ENCODE data around the gene LAMB4.

LAMB4 gene

DNA sequence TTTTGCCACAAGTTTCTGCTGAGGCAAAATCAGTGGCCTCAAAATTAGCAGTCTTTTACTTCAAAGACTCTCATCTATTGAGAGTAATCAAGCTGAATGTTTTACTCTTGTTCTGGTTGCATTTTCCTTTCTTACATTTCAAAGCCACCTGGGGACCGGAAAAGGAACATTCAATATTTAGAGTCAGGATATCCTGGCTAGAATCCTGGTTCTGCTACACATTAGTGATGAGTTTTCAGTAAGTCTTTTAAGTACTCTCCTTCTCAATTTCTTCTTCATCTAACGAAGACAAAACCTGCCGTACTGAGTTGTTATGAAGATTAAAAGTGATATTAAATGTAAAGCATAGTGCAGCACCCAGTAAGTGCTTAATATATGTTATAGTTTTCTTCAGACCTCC lies 52.5 kb downstream of the LAMB4 start:
- DNase-seq, result no peak

DNA sequence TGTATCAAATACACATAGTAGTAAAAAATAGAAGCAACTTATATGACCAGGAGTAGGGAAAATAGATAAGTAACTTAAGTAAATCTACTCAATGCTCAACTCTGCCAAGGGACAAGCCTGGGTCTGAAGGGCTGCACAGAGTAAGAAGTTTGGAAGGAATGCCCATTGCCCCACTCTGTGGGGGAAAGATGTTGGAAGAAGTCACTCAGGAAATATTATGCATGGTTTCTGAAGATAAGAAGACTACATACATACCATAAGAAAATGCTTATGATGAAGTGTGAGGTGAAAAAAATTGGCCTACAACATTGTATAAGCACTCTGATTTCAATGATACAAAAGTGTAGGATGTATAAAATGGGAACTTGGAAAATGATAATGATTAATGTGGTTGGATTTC lies 54.0 kb downstream of the LAMB4 start:
- DNase-seq, result no peak

DNA sequence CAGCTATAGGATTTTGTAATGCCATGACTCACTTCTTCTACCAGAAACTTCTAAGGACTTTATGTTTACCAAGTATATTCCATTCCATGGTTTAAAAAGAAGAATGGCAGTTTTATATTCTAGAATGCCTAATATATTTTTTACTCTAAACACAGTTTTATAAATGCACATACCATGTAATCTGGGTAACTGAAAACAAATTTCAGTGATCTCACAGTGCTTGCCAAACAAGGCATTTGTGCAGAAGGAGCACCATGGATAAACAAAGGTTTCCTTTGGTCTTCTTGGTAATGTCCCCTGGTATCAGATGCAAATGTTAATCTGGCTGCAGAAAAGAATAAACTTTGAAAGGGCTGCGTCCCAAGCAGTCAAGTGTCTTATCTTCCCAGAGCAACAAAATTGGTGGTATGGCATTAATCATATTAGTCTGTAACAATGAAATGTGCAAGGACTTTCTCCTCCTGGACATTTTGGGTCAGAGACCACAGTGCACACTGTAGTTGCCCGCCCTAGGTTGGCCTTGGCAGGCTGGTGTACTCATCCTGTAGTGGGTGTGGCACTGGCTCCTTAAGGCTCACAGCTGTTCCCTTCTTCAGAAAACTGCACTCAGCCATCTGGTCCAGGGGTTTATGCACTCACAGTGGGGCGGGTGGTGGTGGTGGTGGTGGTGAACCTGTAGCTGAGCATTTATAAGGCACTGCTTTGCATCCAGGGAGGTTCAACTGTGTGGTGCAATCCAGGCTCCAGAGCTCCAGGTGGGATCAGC lies 56.7 kb downstream of the LAMB4 start:
- DNase-seq, result no peak

DNA sequence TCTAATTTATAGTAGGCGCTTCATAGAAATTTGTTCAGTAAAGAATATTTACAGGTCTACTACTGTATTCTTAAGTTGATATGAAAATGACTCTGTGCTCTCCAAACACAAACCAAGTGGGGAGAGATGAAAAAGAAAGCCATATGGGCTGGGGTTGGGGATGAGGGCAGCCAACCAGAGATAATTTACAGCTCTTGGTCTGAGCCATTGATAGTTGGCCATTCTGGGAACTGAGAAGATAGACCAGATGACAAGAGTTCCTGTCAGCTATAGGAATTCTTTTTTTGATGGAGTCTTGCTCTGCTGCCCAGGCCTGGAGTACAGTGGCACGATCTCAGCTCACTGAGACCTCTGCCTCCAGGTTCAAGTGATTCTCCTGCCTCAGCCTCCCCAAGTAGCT lies 57.4 kb downstream of the LAMB4 start:
- no peak for DNase-seq

DNA sequence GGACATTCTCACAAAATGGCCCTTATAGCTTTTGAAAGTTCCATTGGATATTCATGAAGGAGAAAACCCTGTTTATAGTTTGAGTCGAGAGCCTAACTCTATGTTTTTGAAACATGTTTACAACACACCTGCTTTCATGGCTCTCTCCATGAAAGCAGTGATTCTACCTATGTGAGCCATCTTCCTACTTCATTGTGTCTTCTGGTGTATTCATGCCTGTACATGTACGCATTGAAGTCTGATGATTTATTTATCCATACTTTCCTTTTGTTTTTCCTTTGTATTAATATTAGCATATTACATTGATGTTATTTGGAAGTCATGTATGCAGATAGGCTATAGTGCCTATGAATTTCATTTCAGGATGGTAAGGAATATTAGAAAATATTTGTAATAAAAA lies 58.0 kb downstream of the LAMB4 start:
- no peak for DNase-seq

DNA sequence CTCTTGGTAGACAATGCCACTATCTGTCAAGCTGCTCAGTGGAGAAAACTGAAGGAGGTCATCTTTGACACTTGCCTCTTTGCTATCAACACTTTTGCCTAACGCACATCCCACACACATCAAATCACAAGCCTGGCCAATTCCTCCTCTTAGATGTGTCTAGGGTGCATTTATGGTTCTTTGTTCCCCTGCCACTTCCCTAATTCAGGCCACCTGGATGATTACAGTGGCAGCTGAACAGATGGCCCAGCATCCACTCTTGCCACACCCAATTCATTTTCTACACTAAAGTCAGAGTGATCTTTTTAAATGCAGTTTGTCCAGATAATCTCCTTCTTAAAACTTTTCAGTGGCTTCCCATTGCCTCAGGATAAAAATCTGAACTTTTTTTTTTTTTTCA lies 58.6 kb downstream of the LAMB4 start:
- no peak for DNase-seq

DNA sequence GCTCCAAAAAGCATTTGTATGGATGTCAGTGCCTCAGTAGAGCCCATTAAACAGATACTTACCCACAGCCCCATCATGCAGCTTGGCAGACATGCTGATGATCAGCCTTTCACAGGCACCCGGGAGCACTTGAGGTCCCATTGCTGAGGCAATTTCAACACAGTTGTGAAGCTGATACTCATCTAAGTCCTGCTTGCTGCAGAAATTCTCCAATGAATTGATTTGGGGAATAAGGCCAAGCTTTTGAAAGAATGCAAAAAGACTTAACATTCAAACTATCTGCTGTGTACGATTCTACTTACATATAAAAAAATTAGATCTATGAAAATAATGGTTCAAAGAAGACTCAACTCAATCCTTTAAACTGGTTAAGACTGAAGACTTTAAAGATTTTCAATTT lies 60.5 kb downstream of the LAMB4 start:
- DNase-seq, result no peak

DNA sequence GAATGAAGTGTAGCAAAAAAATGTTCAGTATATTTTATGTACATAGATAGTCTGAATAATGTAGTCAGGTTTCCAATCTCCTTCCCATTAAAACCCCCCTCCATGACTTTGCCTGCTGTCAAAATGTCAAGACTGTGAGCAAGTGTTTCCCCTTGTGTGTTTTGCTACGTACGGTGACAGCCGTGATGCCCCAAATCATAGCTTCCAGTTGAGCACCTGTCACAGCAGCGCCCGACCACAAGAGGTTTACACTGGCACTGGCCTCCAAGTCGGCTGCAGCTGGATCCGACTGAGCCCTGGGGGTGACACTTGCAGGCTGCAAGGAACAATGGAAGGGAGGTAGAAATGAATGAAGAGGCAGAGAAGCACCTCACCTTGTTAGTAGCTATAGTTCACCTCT lies 62.3 kb downstream of the LAMB4 start:
- peak; percentile 9 for DNase-seq

DNA sequence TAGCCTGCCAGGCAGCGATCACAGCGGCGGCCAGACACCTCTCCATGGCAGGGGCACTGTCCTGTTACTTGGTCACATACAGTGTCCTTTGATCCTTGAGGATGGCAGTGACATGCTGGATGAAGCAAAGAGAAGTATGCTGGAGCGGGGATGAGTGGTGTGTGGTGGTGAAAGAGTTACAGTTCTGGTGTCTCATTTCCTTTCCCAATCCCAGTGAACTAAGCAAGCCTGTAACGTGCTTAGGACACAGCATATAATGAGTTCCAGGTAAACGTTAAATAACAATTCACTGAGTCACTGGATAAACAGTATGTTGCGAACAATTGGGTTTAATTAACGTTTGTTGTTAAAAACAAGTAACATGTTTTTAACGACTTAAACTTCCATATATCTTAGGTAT lies 63.7 kb downstream of the LAMB4 start:
- no peak for DNase-seq

DNA sequence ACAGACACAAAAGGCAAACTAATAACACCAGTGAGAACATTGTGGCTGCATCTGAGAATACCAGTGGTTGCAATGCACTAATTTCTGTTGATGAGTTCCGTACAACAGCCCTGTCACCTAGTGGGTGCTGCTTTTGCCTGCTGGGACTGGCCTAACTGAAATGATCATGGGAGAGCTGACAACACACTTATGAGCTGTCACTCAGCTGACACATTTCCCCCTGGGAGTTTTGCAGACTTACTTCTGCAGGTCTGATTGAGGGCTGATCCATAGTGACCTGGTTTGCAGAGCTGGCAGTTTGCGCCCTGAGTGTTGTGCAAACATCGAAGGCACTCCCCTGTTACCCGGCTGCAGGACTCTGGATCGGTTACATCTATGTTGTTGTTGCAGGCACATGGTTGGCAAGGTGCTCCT lies 66.6 kb downstream of the LAMB4 start:
- peak; percentile 40 for DNase-seq

DNA sequence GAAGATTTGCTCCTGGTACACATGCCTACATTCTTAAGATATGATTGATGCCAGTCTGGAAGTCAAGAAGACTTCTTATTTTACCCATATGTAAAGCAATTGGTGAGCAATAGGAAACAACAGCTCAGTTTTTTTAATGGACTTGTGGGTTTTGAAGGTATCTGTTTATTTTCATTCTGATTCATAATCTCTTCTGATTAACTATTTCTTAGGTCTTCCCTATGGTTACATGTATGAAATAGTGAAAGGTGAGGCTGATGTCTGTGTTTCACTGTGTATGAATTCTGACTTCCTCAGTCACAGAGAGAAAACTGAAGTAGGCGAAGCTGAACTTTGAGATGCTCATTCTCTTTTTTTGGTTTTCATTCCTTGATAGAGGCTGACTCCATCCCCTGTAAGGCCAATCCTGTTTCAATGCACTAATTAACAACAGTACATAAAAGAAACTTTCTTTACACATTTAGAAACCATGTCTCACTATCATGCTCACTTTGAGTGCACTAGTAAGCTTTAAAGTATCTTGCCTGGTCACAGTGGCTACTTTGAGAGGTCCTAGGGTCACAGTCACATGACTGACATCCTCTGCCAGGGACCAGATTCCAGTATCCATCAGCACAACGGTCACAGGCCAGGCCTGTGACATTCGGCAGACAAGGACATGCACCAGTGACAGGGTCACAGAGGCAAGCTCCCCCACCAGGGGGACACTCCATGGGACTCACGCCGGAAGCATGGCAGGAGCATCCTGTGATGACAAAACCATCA lies 67.7 kb downstream of the LAMB4 start:
- DNase-seq, result no peak

DNA sequence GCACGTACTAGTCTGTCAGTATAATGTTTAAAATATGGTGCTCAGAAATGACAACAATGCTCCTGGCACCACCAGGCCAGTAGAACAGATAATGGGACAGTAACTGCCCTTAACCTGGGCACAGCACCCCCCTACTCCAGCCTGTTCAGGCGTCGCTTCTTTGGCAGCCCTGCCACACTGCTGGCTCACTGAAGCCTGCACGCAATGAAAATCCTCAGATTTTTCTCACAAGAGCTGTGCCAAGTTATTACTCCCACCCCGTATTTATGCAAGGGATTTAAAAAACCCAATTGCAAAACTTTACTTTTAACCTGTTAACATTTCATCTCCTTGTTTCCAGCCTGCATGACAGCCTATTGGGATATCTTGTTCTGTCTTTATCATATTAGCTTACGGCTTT lies 70.6 kb downstream of the LAMB4 start:
- no peak for DNase-seq

DNA sequence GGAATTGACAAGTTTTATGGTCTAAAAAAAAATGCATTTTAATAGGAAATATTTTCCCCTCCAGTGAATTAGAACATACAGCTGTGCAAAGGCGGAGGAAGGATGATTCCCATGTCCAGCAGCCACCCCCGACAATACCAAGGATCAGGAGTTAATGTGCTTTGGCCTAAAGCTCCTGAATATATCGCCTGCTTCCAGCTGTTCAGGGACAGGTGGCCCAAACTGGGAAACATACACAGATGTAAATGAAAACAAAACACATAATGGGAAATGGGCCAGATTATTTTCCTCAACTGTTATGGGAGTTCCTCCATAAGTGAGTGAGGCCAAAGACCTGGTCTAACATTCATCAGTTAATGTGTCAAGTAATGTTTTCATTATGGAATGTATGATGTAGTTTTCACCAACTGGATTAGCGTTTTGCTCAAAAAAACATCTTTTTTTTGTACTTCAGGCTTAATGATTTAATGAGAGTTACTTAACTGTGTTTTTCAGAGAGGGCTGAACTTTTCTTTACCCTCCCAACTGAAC lies 72.1 kb downstream of the LAMB4 start:
- no peak for DNase-seq

DNA sequence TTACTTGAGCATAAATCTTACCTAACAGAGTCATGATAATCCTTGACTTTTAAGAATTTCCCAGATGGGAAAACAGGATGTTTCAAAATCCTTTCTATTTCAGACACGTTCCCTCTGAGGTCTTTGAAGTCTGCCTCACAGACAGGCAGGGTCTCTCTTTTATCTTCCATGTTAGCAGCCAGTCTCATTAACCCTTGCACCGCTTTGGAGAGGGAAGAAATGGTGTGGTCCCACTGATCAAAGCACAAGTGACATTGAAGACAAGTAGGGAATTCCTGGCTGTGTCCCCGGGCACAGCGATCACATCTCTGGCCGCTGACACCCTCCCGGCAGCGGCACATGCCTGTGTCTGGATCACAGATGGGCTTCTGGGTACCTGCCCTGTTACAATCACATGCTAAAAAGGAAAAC lies 74.5 kb downstream of the LAMB4 start:
- DNase-seq, result no peak

DNA sequence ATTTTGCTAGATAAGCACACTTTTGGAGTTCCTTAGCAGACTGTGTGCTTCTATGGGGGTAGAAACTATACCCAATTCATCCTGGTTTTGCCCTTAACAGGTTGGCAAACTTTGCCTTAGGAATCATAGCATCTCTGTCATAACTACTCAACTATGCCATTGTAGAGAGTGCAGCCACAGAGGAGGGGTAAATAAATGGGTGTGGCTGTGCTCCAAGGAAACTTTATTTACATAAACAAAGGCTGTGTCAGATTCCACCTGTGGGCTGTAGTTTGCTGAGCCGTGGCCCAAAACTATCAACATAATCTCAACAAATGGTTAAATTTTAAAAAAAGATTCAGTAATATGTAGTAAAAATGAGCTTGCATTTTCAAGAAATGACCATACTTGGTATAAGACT lies 75.6 kb downstream of the LAMB4 start:
- no peak for DNase-seq

DNA sequence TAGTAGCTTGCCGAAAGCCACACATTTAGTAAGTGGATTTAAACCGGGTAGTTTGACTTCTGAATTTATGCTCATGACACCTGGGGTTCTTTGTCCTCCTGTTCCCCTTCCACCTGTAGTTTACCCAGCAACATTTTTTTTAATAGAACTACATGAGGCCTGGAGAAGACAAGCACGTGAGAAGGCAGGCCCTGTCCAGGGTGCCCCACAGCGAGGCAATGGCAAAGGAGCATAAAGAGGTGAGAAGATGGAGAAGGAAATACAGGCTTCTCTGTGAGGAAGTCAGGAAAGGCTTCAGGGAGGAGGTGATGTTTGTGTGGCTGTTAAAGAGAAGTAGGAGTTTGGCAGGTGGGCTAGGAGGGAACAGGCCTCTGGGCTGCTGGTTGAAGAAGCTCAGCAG lies 76.9 kb downstream of the LAMB4 start:
- no peak for DNase-seq

DNA sequence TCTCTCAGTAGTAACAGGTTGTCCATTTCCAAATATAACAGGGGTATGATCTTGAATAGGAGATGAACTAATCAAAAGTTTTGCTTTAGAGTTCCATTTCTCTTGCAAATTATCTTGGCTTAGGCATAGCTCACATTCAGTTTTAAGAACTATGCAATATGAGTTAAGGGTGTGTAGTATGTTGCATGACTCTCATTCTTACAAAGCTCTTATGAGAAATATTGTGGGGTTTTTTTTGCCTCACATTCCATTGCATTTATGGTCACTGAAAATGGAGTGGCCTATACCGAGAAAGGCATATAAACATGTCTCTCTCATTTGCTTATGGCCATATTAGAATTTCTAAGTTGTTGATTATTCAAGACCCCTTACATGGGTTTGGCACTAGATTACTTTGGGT lies 78.7 kb downstream of the LAMB4 start:
- DNase-seq, result no peak

DNA sequence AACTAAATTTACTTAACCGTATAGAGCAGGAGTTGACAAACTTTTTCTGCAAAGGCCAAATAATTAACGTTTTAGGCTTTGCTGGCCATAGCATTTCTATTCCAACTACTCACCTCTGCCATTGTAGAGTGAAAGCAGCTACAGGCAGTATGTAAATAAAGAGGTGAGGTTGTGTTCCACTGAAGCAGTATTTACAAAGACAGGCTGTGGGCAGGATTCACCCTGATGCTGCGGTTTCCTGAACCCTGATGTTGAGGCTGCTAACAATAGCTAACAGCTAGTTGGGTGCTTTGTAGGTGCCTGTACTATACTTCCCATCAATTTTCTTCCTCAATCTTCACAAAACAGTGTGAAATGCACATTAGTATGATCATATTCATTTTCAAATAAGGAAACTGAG lies 80.2 kb downstream of the LAMB4 start:
- DNase-seq, result no peak

DNA sequence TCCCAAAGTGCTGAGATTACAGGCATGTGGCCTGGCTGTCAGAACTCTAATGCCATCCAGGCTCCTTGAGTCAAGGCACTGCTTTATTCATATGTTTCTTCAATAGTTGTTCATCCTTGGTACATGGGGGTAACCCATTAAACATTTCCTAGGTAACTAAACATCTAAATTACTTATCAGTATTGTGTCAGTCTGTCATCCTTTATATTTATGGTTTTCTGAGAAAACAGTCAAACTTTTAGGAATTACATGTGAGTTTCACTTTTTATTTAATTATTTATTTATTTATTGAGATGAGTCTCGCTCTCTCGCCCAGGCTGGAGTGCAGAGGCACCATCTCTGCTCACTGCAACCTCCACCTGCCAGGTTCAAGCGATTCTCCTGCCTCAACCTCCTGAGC lies 81.7 kb downstream of the LAMB4 start:
- no peak for DNase-seq

DNA sequence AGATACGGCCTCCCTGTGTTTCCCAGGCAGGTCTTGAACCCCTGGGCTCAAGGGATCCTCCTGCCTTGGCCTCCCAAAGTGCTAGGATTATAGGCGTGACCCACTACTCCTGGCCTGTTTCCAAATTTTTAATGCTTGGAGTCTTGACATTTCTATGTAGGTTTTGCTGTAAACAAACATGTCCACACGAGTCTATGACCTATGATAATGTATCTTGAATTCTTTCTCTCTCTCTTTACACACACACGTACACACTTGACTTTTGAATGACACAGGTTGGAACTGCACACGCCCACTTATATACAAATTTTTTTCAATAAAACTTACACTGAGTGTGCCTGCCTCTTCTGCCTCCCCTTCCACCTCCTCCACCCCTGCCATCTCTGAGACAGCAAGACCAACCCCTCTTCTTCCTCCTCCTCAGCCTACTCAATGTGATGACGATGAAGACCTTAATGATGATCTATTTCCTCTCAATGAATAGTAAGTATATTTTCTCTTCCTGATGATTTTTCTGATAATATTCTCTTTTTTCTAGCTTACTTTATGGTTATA lies 83.1 kb downstream of the LAMB4 start:
- DNase-seq, result no peak

DNA sequence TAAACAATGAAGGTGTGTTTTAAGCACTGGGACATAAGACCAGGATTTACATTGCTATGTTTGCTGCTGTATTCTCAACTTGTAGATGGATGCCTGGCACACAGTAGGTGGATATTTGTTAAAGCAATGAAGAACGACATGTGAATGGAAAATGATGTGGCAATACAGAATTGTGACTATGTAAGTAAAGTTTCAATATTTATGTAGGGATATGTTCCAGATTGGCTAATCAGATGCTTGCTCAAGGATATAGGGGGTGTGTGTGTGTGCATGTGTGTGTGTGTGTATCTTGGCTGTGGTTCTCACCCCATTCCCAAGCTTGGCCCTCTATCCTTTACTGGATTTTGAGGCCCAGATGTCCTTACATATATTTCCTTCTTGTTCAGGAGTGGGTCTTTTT lies 84.5 kb downstream of the LAMB4 start:
- DNase-seq, result no peak

DNA sequence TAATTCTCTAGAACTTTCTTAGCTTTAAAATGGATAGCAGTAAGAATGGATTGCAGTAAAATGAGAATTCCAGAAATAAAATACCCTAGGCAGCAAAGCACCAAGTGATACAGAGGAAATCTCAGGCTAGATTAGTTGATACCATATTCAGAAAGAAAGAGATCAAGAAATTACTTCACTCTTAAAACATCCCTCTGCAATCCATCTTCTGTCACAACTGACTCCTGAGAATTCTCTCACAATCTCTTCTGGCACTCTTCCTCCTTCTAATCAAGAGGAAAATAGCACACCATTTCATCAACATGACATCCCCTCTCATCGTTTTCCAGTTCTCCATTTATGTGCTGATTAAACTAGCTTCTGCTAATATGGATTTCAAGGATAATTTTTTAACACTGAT lies 85.0 kb downstream of the LAMB4 start:
- no peak for DNase-seq

DNA sequence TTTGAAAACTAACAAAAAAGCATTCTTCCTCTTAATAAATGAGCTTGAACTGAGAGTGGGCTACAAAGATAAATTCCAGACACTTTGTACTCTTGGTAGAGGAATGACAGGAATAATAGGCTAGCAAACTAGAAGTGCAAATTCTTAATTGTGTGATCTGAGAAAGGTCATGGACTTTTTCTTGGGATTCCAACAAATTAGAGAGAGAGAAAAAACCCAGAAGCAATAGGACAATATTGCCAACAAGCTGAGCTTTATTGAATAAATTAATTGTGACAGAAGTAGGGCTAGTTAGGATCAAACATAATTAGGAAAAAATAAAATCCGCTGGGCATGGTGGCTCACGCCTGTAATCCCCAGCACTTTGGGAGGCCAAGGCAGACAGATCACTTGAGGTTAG lies 85.8 kb downstream of the LAMB4 start:
- DNase-seq, result no peak

DNA sequence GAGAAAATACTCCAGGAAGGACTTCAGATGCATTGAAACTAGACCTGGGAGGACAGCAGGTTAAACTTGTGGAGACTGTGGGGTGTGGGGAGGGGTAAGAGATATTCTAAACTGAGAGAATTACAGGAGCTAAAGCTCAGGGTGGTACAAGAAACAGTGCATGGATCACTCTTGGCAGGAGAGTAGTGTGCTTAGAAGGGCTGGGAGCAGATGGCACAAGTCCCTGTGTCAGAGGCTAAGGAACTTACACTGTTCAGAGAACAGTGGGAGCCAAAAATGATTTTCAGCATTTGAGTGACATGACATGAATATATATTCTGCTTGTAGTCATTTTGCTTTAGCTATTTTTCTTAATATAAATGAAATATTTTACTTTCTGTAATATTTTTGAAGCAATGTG lies 91.2 kb downstream of the LAMB4 start:
- DNase-seq, result no peak

Measured in NCI-H510A (cell line).